ENCODE results near the gene HOXA10. TPM values are rescaled to one million over a fixed set of nuclear protein-coding genes. Genes with fewer than 3 reads are reported as not detected.

Gene HOXA10
- total RNA-seq (not detected), total RNA-seq (0 to 1.2 (median 0.19) reads per million in 172 experiments)
- not detected for polyA plus RNA-seq (2013, experiment 1 of 2)
- 0.08 TPM for polyA plus RNA-seq (2013, experiment 2 of 2)

DNA sequence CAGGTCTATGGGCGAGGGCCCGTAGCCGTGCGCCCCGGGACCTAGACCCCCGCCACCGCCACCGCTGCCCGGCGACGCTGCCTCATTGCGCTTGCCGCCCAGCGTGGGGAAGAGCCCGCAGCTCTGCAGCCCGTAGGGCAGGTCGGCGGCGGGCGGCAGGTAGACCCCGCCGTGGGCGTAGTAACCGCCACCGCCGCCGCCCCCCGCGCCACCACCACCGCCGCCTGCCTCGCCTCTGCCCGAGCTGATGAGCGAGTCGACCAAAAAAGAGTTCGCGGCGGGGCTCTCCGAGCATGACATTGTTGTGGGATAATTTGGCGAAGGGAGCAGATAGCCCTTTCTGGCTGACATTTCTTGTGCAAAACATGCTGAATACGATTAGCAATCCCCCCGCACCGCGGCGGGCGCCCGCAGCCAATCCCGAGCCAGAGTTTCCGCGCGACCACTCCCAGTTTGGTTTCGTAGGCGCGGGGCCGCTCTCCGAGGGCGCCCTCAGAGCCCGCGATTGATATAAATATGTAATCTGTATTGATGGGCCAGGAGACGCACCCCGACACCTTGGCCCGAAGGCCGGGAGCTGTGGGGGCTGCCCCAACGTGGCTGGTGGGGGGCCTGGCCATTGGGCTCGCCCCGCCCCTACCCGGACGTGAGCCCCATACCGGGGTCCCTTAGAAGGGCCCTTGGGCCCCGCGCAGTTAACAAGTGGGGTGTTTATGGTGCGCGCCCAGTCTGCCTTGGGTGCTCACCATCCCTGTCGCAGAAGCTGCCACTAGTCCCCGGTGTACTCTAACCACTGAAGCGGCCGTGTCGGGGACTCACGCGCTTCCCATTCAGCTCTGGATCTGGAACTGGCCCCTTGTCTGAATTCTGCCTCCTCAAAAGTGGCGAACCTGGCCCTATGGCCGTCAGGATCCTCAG, at the start of gene HOXA10:
Gene HOXA10, minus strand, starts transcription at position 365 of the 918 bp plus-strand sequence. Its CDS starts 14 bp downstream, at position 351.
- Histone ChIP-seq H3K4me3 (ENCODE audit: low read length) (peak within 1 kb of the TSS; percentile 34), H3K27me3 (ENCODE audit: control insufficient read depth in 1 of 2, insufficient read depth in 2 of 2, low read length in 2 of 2) (peaks cover 70 to 95% of the 10 kb centered on the region in 2 experiments), H3K9me3 (ENCODE audit: control insufficient read depth in 1 of 2, insufficient read depth in 1 of 2, low read length in 2 of 2) (peaks cover 5 to 50% of the 10 kb centered on the region in 2 experiments), H3K4me1 (ENCODE audit: insufficient read depth, low read length) (peaks cover 47% of the 10 kb centered on the region), H3K36me3 (ENCODE audit: insufficient read depth, low read length) (no peaks in the 10 kb centered on the region), H3K27ac (ENCODE audit: low read depth in 1 of 2, low read length in 2 of 2) (no peak within 1 kb of the TSS)
- Mint-ChIP-seq H3K9me3 (no peaks in the 10 kb centered on the region), H3K36me3 (ENCODE audit: low read depth) (no peaks in the 10 kb centered on the region), H3K27me3 (peaks cover 86% of the 10 kb centered on the region), H3K27ac (no peak within 1 kb of the TSS), H3K4me3 (peak within 1 kb of the TSS; percentile 81), H3K4me1 (ENCODE audit: low read depth) (peaks cover 28% of the 10 kb centered on the region)
- POLR2A ChIA-PET = interaction anchor here (0.7 to 2.5 kb wide), 4 partner anchors 8 to 16 kb away, joined by 3 to 14 read pairs (median 8); no protein-coding TSS in a partner anchor
- CTCF ChIA-PET = interaction anchor here (0.9 to 2.9 kb wide), 3 partner anchors 13 to 24 kb away, joined by 3 to 10 read pairs (median 10); no protein-coding TSS in a partner anchor
- DNase-seq (peak in 4 of 14 experiments; percentile 0 to 32 (median 8)), ATAC-seq (ENCODE audit: poor library complexity) (peak; percentile 19)
- TF ChIP-seq, protein P1, sequence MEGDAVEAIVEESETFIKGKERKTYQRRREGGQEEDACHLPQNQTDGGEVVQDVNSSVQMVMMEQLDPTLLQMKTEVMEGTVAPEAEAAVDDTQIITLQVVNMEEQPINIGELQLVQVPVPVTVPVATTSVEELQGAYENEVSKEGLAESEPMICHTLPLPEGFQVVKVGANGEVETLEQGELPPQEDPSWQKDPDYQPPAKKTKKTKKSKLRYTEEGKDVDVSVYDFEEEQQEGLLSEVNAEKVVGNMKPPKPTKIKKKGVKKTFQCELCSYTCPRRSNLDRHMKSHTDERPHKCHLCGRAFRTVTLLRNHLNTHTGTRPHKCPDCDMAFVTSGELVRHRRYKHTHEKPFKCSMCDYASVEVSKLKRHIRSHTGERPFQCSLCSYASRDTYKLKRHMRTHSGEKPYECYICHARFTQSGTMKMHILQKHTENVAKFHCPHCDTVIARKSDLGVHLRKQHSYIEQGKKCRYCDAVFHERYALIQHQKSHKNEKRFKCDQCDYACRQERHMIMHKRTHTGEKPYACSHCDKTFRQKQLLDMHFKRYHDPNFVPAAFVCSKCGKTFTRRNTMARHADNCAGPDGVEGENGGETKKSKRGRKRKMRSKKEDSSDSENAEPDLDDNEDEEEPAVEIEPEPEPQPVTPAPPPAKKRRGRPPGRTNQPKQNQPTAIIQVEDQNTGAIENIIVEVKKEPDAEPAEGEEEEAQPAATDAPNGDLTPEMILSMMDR (IDR thresholded peaks at IDR 0.05) = no peak
- intact Hi-C loops (cut with DNase I, micrococcal nuclease) = loop anchor here in 1 of 2 experiments (2.0 kb wide), 1 partner anchor 13 kb away; no protein-coding TSS in a partner anchor

DNA sequence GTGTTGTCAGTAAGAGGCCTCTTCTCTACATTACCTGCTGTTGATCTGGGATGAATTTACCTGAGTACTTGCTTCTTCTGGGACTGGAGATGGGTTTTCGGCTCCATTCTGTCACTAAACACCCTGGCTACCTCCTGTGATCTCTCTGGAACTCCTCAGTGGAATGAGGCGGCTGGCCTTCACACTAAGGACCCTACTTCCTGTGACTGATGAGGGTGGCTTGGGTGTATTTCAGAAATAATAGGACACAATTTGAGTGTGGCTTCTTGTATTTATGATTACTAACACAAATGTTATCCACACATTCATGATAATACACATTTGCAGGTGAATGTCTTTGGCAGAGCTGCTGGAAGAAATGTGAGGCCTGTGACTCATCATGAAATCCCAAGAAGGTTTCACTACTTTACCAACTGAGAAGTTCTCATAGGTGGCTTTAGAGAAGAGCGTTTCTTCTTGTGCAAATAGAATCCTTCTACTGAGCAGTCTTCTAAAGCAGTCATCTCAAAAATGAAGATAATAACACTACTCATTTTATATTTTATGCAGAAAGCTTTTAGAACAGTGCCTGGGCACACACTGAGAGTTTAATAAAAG, 47.2 kb upstream of the HOXA10 start:
- peaks cover 7% of the 10 kb centered on the region for H3K4me1 ChIP-seq (ENCODE audit: insufficient read depth, low read length)
- Mint-ChIP-seq H3K27ac (no peak overlapping the region), H3K27me3 (peaks cover 83% of the 10 kb centered on the region), H3K9me3 (no peaks in the 10 kb centered on the region), H3K4me3 (no peak overlapping the region), H3K36me3 (ENCODE audit: low read depth) (no peaks in the 10 kb centered on the region), H3K4me1 (ENCODE audit: low read depth) (peaks cover 13% of the 10 kb centered on the region)
- H3K9me3 ChIP-seq (ENCODE audit: control insufficient read depth in 1 of 2, insufficient read depth in 1 of 2, low read length in 2 of 2) = peaks cover 0 to 8% of the 10 kb centered on the region in 2 experiments
- H3K27ac ChIP-seq (ENCODE audit: low read depth in 1 of 2, low read length in 2 of 2) = no peak overlapping the region
- ChIA-PET CTCF (no interaction called here), POLR2A (no interaction called here)
- no peak for DNase-seq
- no peaks in the 10 kb centered on the region for H3K36me3 ChIP-seq (ENCODE audit: insufficient read depth, low read length)
- no peak for ATAC-seq (ENCODE audit: poor library complexity)
- TF ChIP-seq, protein P1 (IDR thresholded peaks at IDR 0.05) = no peak
- no peak overlapping the region for H3K4me3 ChIP-seq (ENCODE audit: low read length)
- peaks cover 53 to 87% of the 10 kb centered on the region in 2 experiments for H3K27me3 ChIP-seq (ENCODE audit: control insufficient read depth in 1 of 2, insufficient read depth in 2 of 2, low read length in 2 of 2)
- intact Hi-C loops (cut with DNase I, micrococcal nuclease) = no loop called here

GRCh38 chr7:27220440-27220955, 46.4 kb upstream of the HOXA10 start:
- H3K27ac Mint-ChIP-seq = no peak overlapping the region
- no peaks in the 10 kb centered on the region for H3K9me3 Mint-ChIP-seq

More at GRCh38 chr7:27220440-27220955, 46.4 kb upstream of the HOXA10 start:
- POLR2A ChIA-PET = no interaction called here
- intact Hi-C loops (cut with DNase I, micrococcal nuclease) = no loop called here
- Mint-ChIP-seq H3K4me1 (ENCODE audit: low read depth) (peaks cover 13% of the 10 kb centered on the region), H3K36me3 (ENCODE audit: low read depth) (no peaks in the 10 kb centered on the region), H3K4me3 (no peak overlapping the region), H3K27me3 (peaks cover 88% of the 10 kb centered on the region)
- Histone ChIP-seq H3K36me3 (ENCODE audit: insufficient read depth, low read length) (no peaks in the 10 kb centered on the region), H3K4me1 (ENCODE audit: insufficient read depth, low read length) (peaks cover 7% of the 10 kb centered on the region), H3K4me3 (ENCODE audit: low read length) (no peak overlapping the region), H3K27me3 (ENCODE audit: control insufficient read depth in 1 of 2, insufficient read depth in 2 of 2, low read length in 2 of 2) (peaks cover 52 to 87% of the 10 kb centered on the region in 2 experiments), H3K27ac (ENCODE audit: low read depth in 1 of 2, low read length in 2 of 2) (no peak overlapping the region), H3K9me3 (ENCODE audit: control insufficient read depth in 1 of 2, insufficient read depth in 1 of 2, low read length in 2 of 2) (peaks cover 0 to 4% of the 10 kb centered on the region in 2 experiments)
- DNase-seq (no peak), ATAC-seq (ENCODE audit: poor library complexity) (no peak)
- TF ChIP-seq, protein P1 (IDR thresholded peaks at IDR 0.05) = no peak
- CTCF ChIA-PET = no interaction called here
